A673 (cell line): ENCODE results near the gene CCDC171. TPM values are rescaled to one million over a fixed set of nuclear protein-coding genes. Genes with fewer than 3 reads are reported as not detected.

Experiments
- BruUV-seq: library from RNA; stranded (reverse); fragments of 400-500 nt; replicated peaks from 2 replicates; lab custom pipeline; 2021; lab: Mats Ljungman, UMichigan
- CTCF ChIA-PET: fragments of 300-600 bp; sonication (Branson Sonifier 250); formaldehyde crosslinking; loops from one replicate; lab custom pipeline; 2022; ENCODE audit warnings: antibody characterized with exemption; lab: Charles Lee
- POLR2A ChIA-PET: fragments of 300-600 bp; sonication (Branson Sonifier 250); formaldehyde crosslinking; loops from one replicate; lab custom pipeline; 2022; ENCODE audit warnings: antibody characterized with exemption; ENCODE audit not compliant: low non-redundant PET; lab: Charles Lee
- DNase-seq: peaks from one replicate; pipeline ENCODE4 v3.0.0-alpha.2; 2015; ENCODE audit warnings: low spot score
- H3K27ac ChIP-seq: fragments of 200-600 bp; sonication (generic); 2 replicates; pipeline ENCODE4 v1.5.1; 2016; ENCODE audit warnings: mixed run types, low read depth, mild to moderate bottlenecking, mixed read lengths, antibody characterized with exemption, low read length; ENCODE audit not compliant: poor library complexity, severe bottlenecking
- H3K27me3 ChIP-seq: fragments of 200-600 bp; sonication (generic); replicated peaks from 2 replicates; pipeline ENCODE4 v1.6.1; 2017; ENCODE audit warnings: mixed run types, low read depth, mild to moderate bottlenecking, mixed read lengths, antibody characterized with exemption, low read length; ENCODE audit not compliant: insufficient read depth, poor library complexity
- H3K36me3 ChIP-seq: fragments of 200-600 bp; sonication (generic); 2 replicates; pipeline ENCODE4 v1.6.1; 2016; ENCODE audit warnings: mixed run types, mild to moderate bottlenecking, mixed read lengths, antibody characterized with exemption, low read length; ENCODE audit not compliant: insufficient read depth, poor library complexity, severe bottlenecking
- H3K4me1 ChIP-seq: fragments of 200-600 bp; sonication (generic); 2 replicates; pipeline ENCODE4 v1.6.1; 2017; ENCODE audit warnings: mixed run types, mild to moderate bottlenecking, mixed read lengths, antibody characterized with exemption, low read length; ENCODE audit not compliant: insufficient read depth, poor library complexity, severe bottlenecking
- H3K4me3 ChIP-seq: fragments of 200-600 bp; sonication (generic); 2 replicates; pipeline ENCODE4 v1.5.1; 2016; ENCODE audit warnings: low read depth, mixed run types, mild to moderate bottlenecking, mixed read lengths, low read length; ENCODE audit not compliant: poor library complexity, severe bottlenecking
- H3K9me3 ChIP-seq: fragments of 200-600 bp; sonication (generic); 2 replicates; pipeline ENCODE4 v1.6.1; 2016; ENCODE audit warnings: mixed run types, low read depth, mild to moderate bottlenecking, mixed read lengths, antibody characterized with exemption, low read length; ENCODE audit not compliant: poor library complexity, severe bottlenecking
- CTCF ChIP-seq: fragments of 300-800, 200-600 bp; sonication (generic); conservative IDR thresholded peaks from 2 replicates; pipeline ENCODE4 v1.5.1; 2017; ENCODE audit warnings: low read depth, mild to moderate bottlenecking, antibody characterized with exemption, low read length, moderate library complexity, mixed read lengths
- EZH2 ChIP-seq: fragments of 200-600 bp; sonication (generic); IDR thresholded peaks from 2 replicates; pipeline ENCODE4 v1.6.1; 2017; ENCODE audit warnings: borderline replicate concordance, low read depth, mild to moderate bottlenecking, mixed read lengths, antibody characterized with exemption, low read length; ENCODE audit not compliant: poor library complexity, severe bottlenecking
- intact Hi-C: fragments of 100-400 bp; cut with micrococcal nuclease; formaldehyde crosslinking; loops from one replicate; pipeline ENCODE4 v1.10.0; 2022; ENCODE audit not compliant: unreplicated experiment
- total RNA-seq: library from RNA; stranded (reverse); gene quantifications from 2 replicates; pipeline ENCODE4 v1.2.3, GENCODE V29; 2021

CCDC171 gene
- total RNA-seq, 1 experiment from 2014 or later, result 72.5 TPM

GRCh38 chr9:16022228-16022627, 469.4 kb downstream of the CCDC171 start:
- H3K9me3 ChIP-seq, result peaks cover 12% of the 10 kb centered on the region
- ChIA-PET CTCF (no interaction called here), POLR2A (no interaction called here)
- TF ChIP-seq EZH2, result no peak
- TF ChIP-seq CTCF, result no peak
- DNase-seq, result no peak
- H3K4me1 ChIP-seq, result no peaks in the 10 kb centered on the region
- H3K36me3 ChIP-seq, result peaks cover 44% of the 10 kb centered on the region
- no peaks in the 10 kb centered on the region for H3K27me3 ChIP-seq
- H3K4me3 ChIP-seq, result no peak overlapping the region
- intact Hi-C loops, result no loop called here
- BruUV-seq, result no TSS peak
- no peak overlapping the region for H3K27ac ChIP-seq

- Histone ChIP-seq H3K9me3 (peaks cover 2% of the 10 kb centered on the region), H3K36me3 (peaks cover 37% of the 10 kb centered on the region), H3K27ac (no peak overlapping the region), H3K27me3 (no peaks in the 10 kb centered on the region), H3K4me1 (no peaks in the 10 kb centered on the region), H3K4me3 (no peak overlapping the region)
- BruUV-seq, result no TSS peak
- intact Hi-C loops, result no loop called here
- DNase-seq, result no peak
- ChIA-PET POLR2A (no interaction called here), CTCF (no interaction called here)
- no peak for TF ChIP-seq CTCF
- TF ChIP-seq EZH2, result no peak
Observed at GRCh38 chr9:16023446-16023845, 470.6 kb downstream of the CCDC171 start.

Other genes starting within 250 kb of the CCDC171 start
- gene TTC39B, start 245.8 kb upstream of the CCDC171 start, total RNA-seq, result 0.52 and 1.6 TPM in 2 replicates
- 21.8 and 26.2 TPM in 2 replicates for gene SNAPC3, start 130.2 kb upstream of the CCDC171 start, total RNA-seq
- gene PSIP1, start 42.1 kb upstream of the CCDC171 start, total RNA-seq, result 70.0 and 78.5 TPM in 2 replicates